ENCODE measurements around the gene AAMP.

DNA sequence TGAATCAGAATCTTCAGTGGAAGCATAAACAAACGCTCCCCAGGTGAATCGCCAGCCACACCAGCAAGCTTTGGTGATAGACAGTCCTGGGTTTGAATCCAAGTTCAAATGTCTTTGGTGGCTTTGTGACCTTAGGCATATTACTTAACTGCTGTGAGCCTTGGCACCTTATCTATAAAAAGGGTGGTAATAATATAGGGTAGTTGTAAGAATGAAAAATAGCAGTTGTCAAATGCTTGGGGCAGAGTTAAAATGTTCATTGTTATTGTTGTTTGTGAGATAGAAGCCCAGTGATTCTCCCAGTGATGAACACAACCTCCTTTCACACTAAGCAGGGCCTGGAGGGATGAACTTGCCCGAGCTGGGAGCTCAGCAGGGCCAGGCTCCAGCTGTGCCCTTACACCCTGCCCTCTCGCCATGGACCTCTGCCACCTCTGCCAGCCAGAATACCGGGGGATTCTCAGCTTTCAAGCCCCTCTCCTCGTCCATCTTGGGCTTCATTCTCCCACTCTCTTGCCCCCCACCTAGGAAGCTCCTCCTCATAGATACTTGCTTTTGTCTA is 28.5 kb upstream of the AAMP start:
- TF ChIP-seq, protein P1, sequence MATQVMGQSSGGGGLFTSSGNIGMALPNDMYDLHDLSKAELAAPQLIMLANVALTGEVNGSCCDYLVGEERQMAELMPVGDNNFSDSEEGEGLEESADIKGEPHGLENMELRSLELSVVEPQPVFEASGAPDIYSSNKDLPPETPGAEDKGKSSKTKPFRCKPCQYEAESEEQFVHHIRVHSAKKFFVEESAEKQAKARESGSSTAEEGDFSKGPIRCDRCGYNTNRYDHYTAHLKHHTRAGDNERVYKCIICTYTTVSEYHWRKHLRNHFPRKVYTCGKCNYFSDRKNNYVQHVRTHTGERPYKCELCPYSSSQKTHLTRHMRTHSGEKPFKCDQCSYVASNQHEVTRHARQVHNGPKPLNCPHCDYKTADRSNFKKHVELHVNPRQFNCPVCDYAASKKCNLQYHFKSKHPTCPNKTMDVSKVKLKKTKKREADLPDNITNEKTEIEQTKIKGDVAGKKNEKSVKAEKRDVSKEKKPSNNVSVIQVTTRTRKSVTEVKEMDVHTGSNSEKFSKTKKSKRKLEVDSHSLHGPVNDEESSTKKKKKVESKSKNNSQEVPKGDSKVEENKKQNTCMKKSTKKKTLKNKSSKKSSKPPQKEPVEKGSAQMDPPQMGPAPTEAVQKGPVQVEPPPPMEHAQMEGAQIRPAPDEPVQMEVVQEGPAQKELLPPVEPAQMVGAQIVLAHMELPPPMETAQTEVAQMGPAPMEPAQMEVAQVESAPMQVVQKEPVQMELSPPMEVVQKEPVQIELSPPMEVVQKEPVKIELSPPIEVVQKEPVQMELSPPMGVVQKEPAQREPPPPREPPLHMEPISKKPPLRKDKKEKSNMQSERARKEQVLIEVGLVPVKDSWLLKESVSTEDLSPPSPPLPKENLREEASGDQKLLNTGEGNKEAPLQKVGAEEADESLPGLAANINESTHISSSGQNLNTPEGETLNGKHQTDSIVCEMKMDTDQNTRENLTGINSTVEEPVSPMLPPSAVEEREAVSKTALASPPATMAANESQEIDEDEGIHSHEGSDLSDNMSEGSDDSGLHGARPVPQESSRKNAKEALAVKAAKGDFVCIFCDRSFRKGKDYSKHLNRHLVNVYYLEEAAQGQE (IDR thresholded peaks at IDR 0.05; ENCODE audit: low read depth) = no peak
- TF ChIP-seq FOXM1 (IDR thresholded peaks at IDR 0.05; ENCODE audit: borderline replicate concordance, low read depth) = no peak
- no peak for TF ChIP-seq EP300 (IDR thresholded peaks at IDR 0.05; ENCODE audit: borderline replicate concordance)
- TF ChIP-seq EGR1 (IDR thresholded peaks at IDR 0.05) = no peak
- TF ChIP-seq, protein P2, sequence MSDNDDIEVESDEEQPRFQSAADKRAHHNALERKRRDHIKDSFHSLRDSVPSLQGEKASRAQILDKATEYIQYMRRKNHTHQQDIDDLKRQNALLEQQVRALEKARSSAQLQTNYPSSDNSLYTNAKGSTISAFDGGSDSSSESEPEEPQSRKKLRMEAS (IDR thresholded peaks at IDR 0.05) = no peak
- no peak for TF ChIP-seq CREB1 (IDR thresholded peaks at IDR 0.05; ENCODE audit: low read depth)
- no peak for TF ChIP-seq TCF12 (IDR thresholded peaks at IDR 0.05; ENCODE audit: low read depth)
- TF ChIP-seq TAF1 (IDR thresholded peaks at IDR 0.05; ENCODE audit: low read depth) = no peak
- TF ChIP-seq, protein P3, sequence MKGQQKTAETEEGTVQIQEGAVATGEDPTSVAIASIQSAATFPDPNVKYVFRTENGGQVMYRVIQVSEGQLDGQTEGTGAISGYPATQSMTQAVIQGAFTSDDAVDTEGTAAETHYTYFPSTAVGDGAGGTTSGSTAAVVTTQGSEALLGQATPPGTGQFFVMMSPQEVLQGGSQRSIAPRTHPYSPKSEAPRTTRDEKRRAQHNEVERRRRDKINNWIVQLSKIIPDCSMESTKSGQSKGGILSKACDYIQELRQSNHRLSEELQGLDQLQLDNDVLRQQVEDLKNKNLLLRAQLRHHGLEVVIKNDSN (IDR thresholded peaks at IDR 0.05) = no peak
- no peak for TF ChIP-seq ZBTB7A (IDR thresholded peaks at IDR 0.05; ENCODE audit: low read depth)
- TF ChIP-seq TEAD4 (IDR thresholded peaks at IDR 0.05) = no peak
- TF ChIP-seq CEBPB (IDR thresholded peaks at IDR 0.05) = no peak
- TF ChIP-seq RAD21 (IDR thresholded peaks at IDR 0.05; ENCODE audit: low read depth) = no peak
- no peak for TF ChIP-seq YY1 (IDR thresholded peaks at IDR 0.05; ENCODE audit: low read depth)
